ENCODE results near the gene RAPGEF2.
"Not testable (repeated sequence)": the region's sequence is repeated elsewhere in the genome, so short reads cannot be mapped to it uniquely, and the experiment has no call there.

DNA sequence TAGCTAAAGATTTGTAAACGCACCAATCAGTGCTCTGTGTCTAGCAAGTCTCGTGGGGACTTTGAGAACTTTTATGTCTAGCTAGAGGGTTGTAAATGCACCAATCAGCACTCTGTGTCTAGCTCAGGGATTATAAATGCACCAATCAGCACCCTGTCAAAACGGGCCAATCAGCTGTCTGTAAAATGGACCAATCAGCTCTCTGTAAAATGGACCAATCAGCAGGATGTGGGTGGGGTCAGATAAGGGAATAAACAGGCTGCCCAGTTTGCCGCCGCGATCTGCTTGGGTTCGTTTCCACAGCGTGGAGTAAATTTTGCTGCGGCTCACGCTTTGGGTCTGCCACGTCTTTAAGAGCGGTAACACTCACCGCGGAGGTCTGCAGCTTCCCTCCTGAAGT is 148.7 kb downstream of the RAPGEF2 start:
- TF ChIP-seq FOXA1 (IDR thresholded peaks at IDR 0.05; ENCODE audit: borderline replicate concordance); FOXM1 (IDR thresholded peaks at IDR 0.05; ENCODE audit: low read depth); FOXM1 (CRISPR knock-in tag; IDR thresholded peaks at IDR 0.05; ENCODE audit: low read depth); ZZZ3 (IDR thresholded peaks at IDR 0.05); CREM (IDR thresholded peaks at IDR 0.05; ENCODE audit: low read depth); EZH2 (IDR thresholded peaks at IDR 0.05; ENCODE audit: borderline replicate concordance, low read depth, low read length): not testable (repeated sequence)
- TF ChIP-seq, protein P1, sequence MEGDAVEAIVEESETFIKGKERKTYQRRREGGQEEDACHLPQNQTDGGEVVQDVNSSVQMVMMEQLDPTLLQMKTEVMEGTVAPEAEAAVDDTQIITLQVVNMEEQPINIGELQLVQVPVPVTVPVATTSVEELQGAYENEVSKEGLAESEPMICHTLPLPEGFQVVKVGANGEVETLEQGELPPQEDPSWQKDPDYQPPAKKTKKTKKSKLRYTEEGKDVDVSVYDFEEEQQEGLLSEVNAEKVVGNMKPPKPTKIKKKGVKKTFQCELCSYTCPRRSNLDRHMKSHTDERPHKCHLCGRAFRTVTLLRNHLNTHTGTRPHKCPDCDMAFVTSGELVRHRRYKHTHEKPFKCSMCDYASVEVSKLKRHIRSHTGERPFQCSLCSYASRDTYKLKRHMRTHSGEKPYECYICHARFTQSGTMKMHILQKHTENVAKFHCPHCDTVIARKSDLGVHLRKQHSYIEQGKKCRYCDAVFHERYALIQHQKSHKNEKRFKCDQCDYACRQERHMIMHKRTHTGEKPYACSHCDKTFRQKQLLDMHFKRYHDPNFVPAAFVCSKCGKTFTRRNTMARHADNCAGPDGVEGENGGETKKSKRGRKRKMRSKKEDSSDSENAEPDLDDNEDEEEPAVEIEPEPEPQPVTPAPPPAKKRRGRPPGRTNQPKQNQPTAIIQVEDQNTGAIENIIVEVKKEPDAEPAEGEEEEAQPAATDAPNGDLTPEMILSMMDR (IDR thresholded peaks at IDR 0.05 in 2 of 3, conservative IDR thresholded peaks at IDR 0.05 in 1 of 3; ENCODE audit: insufficient read depth in 2 of 3, low read depth in 1 of 3, low read length in 3 of 3): not testable (repeated sequence)
- TF ChIP-seq, protein P2, sequence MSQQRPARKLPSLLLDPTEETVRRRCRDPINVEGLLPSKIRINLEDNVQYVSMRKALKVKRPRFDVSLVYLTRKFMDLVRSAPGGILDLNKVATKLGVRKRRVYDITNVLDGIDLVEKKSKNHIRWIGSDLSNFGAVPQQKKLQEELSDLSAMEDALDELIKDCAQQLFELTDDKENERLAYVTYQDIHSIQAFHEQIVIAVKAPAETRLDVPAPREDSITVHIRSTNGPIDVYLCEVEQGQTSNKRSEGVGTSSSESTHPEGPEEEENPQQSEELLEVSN (IDR thresholded peaks at IDR 0.05; ENCODE audit: borderline replicate concordance in 1 of 2, extremely low read depth in 1 of 2, insufficient read depth in 1 of 2, insufficient read length in 1 of 2, low read depth in 1 of 2, low read length in 1 of 2, poor library complexity in 1 of 2, severe bottlenecking in 1 of 2): not testable (repeated sequence)
